ENCODE results near the gene CD99. TPM values are rescaled to one million over a fixed set of nuclear protein-coding genes. Genes with fewer than 3 reads are reported as not detected.

CD99 gene
- total RNA-seq, 1 experiment from 2014 or later: 77.9 TPM

DNA sequence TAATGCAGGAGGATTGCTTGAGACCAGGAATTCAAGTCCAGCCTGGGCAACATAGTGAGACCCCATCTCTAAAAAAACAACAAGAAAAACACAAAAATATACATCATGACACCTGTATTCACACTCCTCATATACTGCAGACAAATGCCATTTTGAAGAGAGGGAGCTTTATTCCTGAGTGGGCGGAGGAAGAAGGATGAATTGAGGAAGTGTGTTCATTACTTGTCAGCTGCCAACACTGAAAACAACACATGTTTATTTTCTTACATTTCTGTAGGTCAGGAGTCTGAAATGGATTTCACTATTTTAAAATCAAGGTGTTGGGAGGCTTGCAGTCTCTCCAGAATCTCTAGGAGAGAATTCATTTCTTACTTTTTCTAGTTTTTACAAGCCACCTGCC is 47.2 kb upstream of the CD99 start:
- ATAC-seq (no peak), DNase-seq (ENCODE audit: low spot score) (no peak)
- TF ChIP-seq NR1H2 (CRISPR knock-in tag; IDR thresholded peaks at IDR 0.05) (no peak), TCF7 (CRISPR knock-in tag; IDR thresholded peaks at IDR 0.05; ENCODE audit: low read depth) (no peak), FOXK1 (CRISPR knock-in tag; IDR thresholded peaks at IDR 0.05) (no peak), IRF2 (CRISPR knock-in tag; IDR thresholded peaks at IDR 0.05; ENCODE audit: borderline replicate concordance, low read depth) (no peak)
- TF ChIP-seq, protein P1, sequence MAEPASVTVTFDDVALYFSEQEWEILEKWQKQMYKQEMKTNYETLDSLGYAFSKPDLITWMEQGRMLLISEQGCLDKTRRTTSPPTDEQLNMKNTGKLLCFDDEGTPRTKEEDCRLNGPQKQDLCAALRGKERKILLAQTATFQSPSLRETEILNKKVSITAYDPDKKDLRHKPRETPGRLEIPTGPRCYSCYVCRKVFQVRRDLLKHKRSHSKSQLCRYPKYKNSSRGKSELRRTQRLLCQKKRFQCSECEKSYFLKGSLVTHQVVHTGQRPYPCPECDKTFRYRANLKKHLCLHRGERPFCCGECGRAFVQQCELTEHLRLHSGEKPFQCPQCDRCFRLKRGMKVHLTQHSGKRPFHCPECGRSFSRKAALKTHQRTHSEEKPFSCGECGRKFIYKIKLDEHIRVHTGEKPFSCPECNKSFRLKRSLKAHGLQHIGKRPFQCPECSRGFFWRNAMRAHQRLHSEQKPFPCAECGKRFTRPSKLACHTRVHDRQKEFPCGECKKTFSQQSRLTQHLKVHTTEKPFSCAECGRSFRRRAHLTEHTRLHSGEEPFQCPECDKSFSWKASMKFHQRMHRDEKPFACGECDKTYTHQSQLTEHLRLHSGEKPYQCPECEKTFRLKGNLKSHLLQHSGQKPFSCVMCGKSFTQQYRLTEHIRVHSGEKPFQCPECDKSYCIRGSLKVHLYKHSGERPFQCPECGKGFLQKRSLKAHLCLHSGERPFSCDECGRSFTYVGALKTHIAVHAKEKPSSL (CRISPR knock-in tag; conservative IDR thresholded peaks at IDR 0.05): no peak
- TF ChIP-seq, protein P2, sequence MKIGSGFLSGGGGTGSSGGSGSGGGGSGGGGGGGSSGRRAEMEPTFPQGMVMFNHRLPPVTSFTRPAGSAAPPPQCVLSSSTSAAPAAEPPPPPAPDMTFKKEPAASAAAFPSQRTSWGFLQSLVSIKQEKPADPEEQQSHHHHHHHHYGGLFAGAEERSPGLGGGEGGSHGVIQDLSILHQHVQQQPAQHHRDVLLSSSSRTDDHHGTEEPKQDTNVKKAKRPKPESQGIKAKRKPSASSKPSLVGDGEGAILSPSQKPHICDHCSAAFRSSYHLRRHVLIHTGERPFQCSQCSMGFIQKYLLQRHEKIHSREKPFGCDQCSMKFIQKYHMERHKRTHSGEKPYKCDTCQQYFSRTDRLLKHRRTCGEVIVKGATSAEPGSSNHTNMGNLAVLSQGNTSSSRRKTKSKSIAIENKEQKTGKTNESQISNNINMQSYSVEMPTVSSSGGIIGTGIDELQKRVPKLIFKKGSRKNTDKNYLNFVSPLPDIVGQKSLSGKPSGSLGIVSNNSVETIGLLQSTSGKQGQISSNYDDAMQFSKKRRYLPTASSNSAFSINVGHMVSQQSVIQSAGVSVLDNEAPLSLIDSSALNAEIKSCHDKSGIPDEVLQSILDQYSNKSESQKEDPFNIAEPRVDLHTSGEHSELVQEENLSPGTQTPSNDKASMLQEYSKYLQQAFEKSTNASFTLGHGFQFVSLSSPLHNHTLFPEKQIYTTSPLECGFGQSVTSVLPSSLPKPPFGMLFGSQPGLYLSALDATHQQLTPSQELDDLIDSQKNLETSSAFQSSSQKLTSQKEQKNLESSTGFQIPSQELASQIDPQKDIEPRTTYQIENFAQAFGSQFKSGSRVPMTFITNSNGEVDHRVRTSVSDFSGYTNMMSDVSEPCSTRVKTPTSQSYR (CRISPR knock-in tag; IDR thresholded peaks at IDR 0.05): no peak
- TF ChIP-seq, protein P3, sequence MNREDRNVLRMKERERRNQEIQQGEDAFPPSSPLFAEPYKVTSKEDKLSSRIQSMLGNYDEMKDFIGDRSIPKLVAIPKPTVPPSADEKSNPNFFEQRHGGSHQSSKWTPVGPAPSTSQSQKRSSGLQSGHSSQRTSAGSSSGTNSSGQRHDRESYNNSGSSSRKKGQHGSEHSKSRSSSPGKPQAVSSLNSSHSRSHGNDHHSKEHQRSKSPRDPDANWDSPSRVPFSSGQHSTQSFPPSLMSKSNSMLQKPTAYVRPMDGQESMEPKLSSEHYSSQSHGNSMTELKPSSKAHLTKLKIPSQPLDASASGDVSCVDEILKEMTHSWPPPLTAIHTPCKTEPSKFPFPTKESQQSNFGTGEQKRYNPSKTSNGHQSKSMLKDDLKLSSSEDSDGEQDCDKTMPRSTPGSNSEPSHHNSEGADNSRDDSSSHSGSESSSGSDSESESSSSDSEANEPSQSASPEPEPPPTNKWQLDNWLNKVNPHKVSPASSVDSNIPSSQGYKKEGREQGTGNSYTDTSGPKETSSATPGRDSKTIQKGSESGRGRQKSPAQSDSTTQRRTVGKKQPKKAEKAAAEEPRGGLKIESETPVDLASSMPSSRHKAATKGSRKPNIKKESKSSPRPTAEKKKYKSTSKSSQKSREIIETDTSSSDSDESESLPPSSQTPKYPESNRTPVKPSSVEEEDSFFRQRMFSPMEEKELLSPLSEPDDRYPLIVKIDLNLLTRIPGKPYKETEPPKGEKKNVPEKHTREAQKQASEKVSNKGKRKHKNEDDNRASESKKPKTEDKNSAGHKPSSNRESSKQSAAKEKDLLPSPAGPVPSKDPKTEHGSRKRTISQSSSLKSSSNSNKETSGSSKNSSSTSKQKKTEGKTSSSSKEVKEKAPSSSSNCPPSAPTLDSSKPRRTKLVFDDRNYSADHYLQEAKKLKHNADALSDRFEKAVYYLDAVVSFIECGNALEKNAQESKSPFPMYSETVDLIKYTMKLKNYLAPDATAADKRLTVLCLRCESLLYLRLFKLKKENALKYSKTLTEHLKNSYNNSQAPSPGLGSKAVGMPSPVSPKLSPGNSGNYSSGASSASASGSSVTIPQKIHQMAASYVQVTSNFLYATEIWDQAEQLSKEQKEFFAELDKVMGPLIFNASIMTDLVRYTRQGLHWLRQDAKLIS (CRISPR knock-in tag; IDR thresholded peaks at IDR 0.05; ENCODE audit: borderline replicate concordance): no peak
- H3K27me3 Mint-ChIP-seq (ENCODE audit: low read depth): no peaks in the 10 kb centered on the region
- H3K36me3 Mint-ChIP-seq: peaks cover 35% of the 10 kb centered on the region
- H3K27ac Mint-ChIP-seq: no peak overlapping the region
- no peak overlapping the region for H3K4me3 Mint-ChIP-seq
- no peaks in the 10 kb centered on the region for H3K4me1 Mint-ChIP-seq
- peaks cover 7% of the 10 kb centered on the region for H3K9me3 Mint-ChIP-seq
- CTCF ChIA-PET: no interaction called here
- POLR2A ChIA-PET: no interaction called here

DNA sequence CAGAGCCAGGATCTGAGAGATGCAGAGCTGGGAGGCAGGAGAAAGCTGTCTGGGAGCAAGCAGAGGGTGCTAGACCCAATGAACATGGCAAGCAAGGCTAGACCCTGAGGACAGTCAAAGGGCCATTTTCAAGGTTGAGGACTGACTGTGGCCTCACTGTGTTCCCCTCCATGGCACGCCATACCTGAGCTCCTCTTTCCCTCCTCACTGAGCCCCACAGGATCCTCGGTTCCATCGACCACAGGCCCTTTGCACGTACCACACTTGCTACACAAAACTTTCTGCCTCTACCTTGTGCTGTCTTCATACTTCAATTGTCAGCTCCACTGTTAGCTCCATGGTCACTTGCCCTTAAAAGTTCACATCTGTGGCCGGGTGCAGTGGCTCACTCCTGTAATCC is 45.5 kb upstream of the CD99 start:
- peaks cover 24% of the 10 kb centered on the region for H3K36me3 Mint-ChIP-seq
- DNase-seq (ENCODE audit: low spot score): no peak
- CTCF ChIA-PET: no interaction called here
- TF ChIP-seq, protein P4, sequence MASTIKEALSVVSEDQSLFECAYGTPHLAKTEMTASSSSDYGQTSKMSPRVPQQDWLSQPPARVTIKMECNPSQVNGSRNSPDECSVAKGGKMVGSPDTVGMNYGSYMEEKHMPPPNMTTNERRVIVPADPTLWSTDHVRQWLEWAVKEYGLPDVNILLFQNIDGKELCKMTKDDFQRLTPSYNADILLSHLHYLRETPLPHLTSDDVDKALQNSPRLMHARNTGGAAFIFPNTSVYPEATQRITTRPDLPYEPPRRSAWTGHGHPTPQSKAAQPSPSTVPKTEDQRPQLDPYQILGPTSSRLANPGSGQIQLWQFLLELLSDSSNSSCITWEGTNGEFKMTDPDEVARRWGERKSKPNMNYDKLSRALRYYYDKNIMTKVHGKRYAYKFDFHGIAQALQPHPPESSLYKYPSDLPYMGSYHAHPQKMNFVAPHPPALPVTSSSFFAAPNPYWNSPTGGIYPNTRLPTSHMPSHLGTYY (CRISPR knock-in tag; IDR thresholded peaks at IDR 0.05): no peak
- 0 out of 2 replicates have a peak, but pooled peaks have one; percentile 18 for TF ChIP-seq GTF2I (CRISPR knock-in tag; conservative IDR thresholded peaks at IDR 0.05)
- no peak for TF ChIP-seq RORB (CRISPR knock-in tag; IDR thresholded peaks at IDR 0.05)
- H3K9me3 Mint-ChIP-seq: no peaks in the 10 kb centered on the region
- ATAC-seq: no peak
- H3K4me1 Mint-ChIP-seq: no peaks in the 10 kb centered on the region
- no peak overlapping the region for H3K27ac Mint-ChIP-seq
- no peak overlapping the region for H3K4me3 Mint-ChIP-seq
- POLR2A ChIA-PET: no interaction called here
- no peaks in the 10 kb centered on the region for H3K27me3 Mint-ChIP-seq (ENCODE audit: low read depth)

DNA sequence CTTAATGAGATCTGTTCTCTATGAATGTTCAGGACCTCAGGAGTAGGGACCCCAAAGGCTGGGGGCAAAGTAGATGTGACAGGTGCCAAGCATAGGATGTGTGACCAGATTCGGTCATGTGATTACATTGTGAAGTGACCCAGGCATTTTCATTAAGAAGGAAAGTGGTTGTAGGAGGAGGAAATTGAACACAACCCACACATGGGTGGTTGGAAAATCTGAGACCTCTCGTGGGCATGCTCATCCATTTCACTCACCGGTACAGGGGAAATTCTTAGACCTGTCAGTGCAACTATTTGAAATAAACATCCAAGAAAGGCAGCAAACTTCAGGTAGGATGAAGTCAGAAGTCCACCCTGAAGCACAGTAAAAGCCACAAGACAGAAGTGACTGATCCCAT is 43.5 kb upstream of the CD99 start:
- DNase-seq (ENCODE audit: low spot score) (no peak), ATAC-seq (no peak)
- ChIA-PET POLR2A (no interaction called here), CTCF (no interaction called here)
- H3K36me3 Mint-ChIP-seq: peaks cover 25% of the 10 kb centered on the region
- no peaks in the 10 kb centered on the region for H3K27me3 Mint-ChIP-seq (ENCODE audit: low read depth)
- H3K4me1 Mint-ChIP-seq: no peaks in the 10 kb centered on the region
- H3K27ac Mint-ChIP-seq: no peak overlapping the region
- H3K4me3 Mint-ChIP-seq: no peak overlapping the region
- no peak for TF ChIP-seq CREM (CRISPR knock-in tag; IDR thresholded peaks at IDR 0.05)
- H3K9me3 Mint-ChIP-seq: 0 out of 2 replicates have a peak, but pooled peaks cover 4% of the 10 kb centered on the region

All from WTC11 (cell line).